IPS-18c (cell line): Measurements from ENCODE around the gene UFSP1.

Experiments used
- H3K4me3 ChIP-seq: 2 replicates; pipeline ENCODE4 v1.7.0; 2013; ENCODE audit warnings: low read depth, mild to moderate bottlenecking, low read length, moderate library complexity; ENCODE audit not compliant: insufficient read depth
- H3K9me3 ChIP-seq: one replicate; pipeline ENCODE4 v1.6.1; 2013; ENCODE audit warnings: mild to moderate bottlenecking, low read length, moderate library complexity; ENCODE audit not compliant: control insufficient read depth, insufficient read depth

Gene UFSP1

GRCh38 chr7:100897772-100898454 is 8.4 kb upstream of the UFSP1 start:
- Histone ChIP-seq H3K4me3 (no peak overlapping the region), H3K9me3 (no peaks in the 10 kb centered on the region)

- Histone ChIP-seq H3K4me3 (peak overlapping the region; percentile 28; the same call in 1 of the 2 replicates), H3K9me3 (no peaks in the 10 kb centered on the region)
These were observed 7.5 kb upstream of the UFSP1 start for GRCh38 chr7:100896732-100897608.

GRCh38 chr7:100895956-100896731 is 6.6 kb upstream of the UFSP1 start:
- no peak overlapping the region; the same call in 1 of the 2 replicates for H3K4me3 ChIP-seq
- no peaks in the 10 kb centered on the region for H3K9me3 ChIP-seq

GRCh38 chr7:100895701-100895955 is 6.1 kb upstream of the UFSP1 start, which contains the start of gene ACHE:
ACHE (minus strand) TSS chr7:100895888; CDS start chr7:100894232, 1,656 bp downstream.
- H3K9me3 ChIP-seq, result no peaks in the 10 kb centered on the region
- H3K4me3 ChIP-seq, result peak within 1 kb of the TSS; percentile 61

- peak overlapping the region; percentile 61 for H3K4me3 ChIP-seq
These were observed 5.6 kb upstream of the UFSP1 start for GRCh38 chr7:100894860-100895700.

GRCh38 chr7:100893910-100894721 is 4.6 kb upstream of the UFSP1 start:
- Histone ChIP-seq H3K9me3 (peaks cover 3% of the 10 kb centered on the region), H3K4me3 (peak overlapping the region; percentile 61; the same call in 1 of the 2 replicates)

More at GRCh38 chr7:100894860-100895700, 5.6 kb upstream of the UFSP1 start:
- H3K9me3 ChIP-seq, result no peaks in the 10 kb centered on the region

GRCh38 chr7:100893318-100893895 is 3.9 kb upstream of the UFSP1 start:
- Histone ChIP-seq H3K9me3 (peaks cover 4% of the 10 kb centered on the region), H3K4me3 (no peak overlapping the region)

- Histone ChIP-seq H3K4me3 (no peak overlapping the region), H3K9me3 (peaks cover 4% of the 10 kb centered on the region)
These were observed 3.1 kb upstream of the UFSP1 start for GRCh38 chr7:100892364-100893317.

GRCh38 chr7:100891568-100892247 is 2.2 kb upstream of the UFSP1 start:
- H3K9me3 ChIP-seq, result peaks cover 4% of the 10 kb centered on the region
- no peak overlapping the region; the same call in 1 of the 2 replicates for H3K4me3 ChIP-seq

GRCh38 chr7:100890653-100891567 is 1.4 kb upstream of the UFSP1 start:
- peaks cover 4% of the 10 kb centered on the region for H3K9me3 ChIP-seq
- H3K4me3 ChIP-seq, result peak overlapping the region; percentile 77

- Histone ChIP-seq H3K4me3 (peak overlapping the region; percentile 80), H3K9me3 (peaks cover 4% of the 10 kb centered on the region)
These were observed 1.1 kb downstream of the UFSP1 start for GRCh38 chr7:100888291-100888987.

GRCh38 chr7:100887516-100888290 is 1.8 kb downstream of the UFSP1 start:
- H3K4me3 ChIP-seq, result peak overlapping the region; percentile 80
- peaks cover 4% of the 10 kb centered on the region for H3K9me3 ChIP-seq
